ENCODE measurements around the gene RIMBP3B.
"Not testable (repeated sequence)": the region's sequence is repeated elsewhere in the genome, so short reads cannot be mapped to it uniquely, and the experiment has no call there.

DNA sequence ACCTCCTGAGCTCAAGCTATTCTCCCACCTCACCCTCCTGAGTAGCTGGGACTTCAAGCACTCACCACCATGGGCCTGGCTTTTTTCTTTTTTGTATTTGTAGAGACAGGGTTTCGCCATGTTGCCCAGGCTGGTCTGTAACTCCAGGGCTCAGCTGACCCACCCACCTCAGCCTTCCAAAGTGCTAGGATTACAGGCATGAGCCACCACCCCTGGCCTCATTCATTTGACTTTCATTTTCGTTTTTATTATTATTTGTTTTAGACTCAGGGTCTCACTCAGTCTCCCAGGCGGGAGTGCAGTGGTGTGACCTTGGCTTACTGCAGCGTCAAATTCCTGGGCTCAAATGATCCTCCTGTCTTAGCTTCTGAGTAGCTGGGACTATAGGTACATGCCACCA, 24.2 kb downstream of the RIMBP3B start:
- TF ChIP-seq, protein P1, sequence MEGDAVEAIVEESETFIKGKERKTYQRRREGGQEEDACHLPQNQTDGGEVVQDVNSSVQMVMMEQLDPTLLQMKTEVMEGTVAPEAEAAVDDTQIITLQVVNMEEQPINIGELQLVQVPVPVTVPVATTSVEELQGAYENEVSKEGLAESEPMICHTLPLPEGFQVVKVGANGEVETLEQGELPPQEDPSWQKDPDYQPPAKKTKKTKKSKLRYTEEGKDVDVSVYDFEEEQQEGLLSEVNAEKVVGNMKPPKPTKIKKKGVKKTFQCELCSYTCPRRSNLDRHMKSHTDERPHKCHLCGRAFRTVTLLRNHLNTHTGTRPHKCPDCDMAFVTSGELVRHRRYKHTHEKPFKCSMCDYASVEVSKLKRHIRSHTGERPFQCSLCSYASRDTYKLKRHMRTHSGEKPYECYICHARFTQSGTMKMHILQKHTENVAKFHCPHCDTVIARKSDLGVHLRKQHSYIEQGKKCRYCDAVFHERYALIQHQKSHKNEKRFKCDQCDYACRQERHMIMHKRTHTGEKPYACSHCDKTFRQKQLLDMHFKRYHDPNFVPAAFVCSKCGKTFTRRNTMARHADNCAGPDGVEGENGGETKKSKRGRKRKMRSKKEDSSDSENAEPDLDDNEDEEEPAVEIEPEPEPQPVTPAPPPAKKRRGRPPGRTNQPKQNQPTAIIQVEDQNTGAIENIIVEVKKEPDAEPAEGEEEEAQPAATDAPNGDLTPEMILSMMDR (IDR thresholded peaks at IDR 0.05), result not testable (repeated sequence)
- not testable (repeated sequence) for TF ChIP-seq POLR2AphosphoS5 (IDR thresholded peaks at IDR 0.05; ENCODE audit: insufficient read depth in 1 of 2, low read depth in 1 of 2); POLR2A (IDR thresholded peaks at IDR 0.05)

All from vagina (tissue), 2 donors.